K562 (cell line): ENCODE measurements around the gene ZNF268. TPM values are rescaled to one million over a fixed set of nuclear protein-coding genes. Genes with fewer than 3 reads are reported as not detected.

Experiments used
- CHD7 ChIP-seq: fragments of 200-600 bp; sonication (generic); IDR thresholded peaks from one replicate; pipeline ENCODE4 v1.6.1; 2012; ENCODE audit warnings: mild to moderate bottlenecking, low read depth, low read length, inconsistent platforms
- COPS2 ChIP-seq: fragments of 450-650 bp; conservative IDR thresholded peaks from 2 replicates; pipeline ENCODE4 v1.6.1; 2016; ENCODE audit warnings: mild to moderate bottlenecking, moderate library complexity
- E2F3 ChIP-seq: fragments of 250-450 bp; sonication (Bioruptor Pico); IDR thresholded peaks from 2 replicates; pipeline ENCODE4 v1.4.0; 2020; ENCODE audit warnings: mild to moderate bottlenecking
- KHSRP ChIP-seq: fragments of 450-650 bp; IDR thresholded peaks from 2 replicates; pipeline ENCODE4 v1.6.1; 2017
- MCM3 ChIP-seq: fragments of 450-650 bp; IDR thresholded peaks from 2 replicates; pipeline ENCODE4 v1.6.1; 2016
- MCM5 ChIP-seq: fragments of 450-650 bp; IDR thresholded peaks from 2 replicates; pipeline ENCODE4 v1.6.1; 2016; ENCODE audit warnings: low read depth
- NFXL1 ChIP-seq: fragments of 450-650 bp; formaldehyde crosslinking; IDR thresholded peaks from 2 replicates; pipeline ENCODE4 v1.4.0; 2021; ENCODE audit warnings: mild to moderate bottlenecking
- POLR2AphosphoS5 ChIP-seq: IDR thresholded peaks from 2 replicates; pipeline ENCODE4 v1.6.1; 2011; ENCODE audit warnings: mild to moderate bottlenecking, low read depth, low read length, moderate library complexity; ENCODE audit not compliant: control insufficient read depth, insufficient read depth
- PRDM10 ChIP-seq: fragments of 450-650 bp; IDR thresholded peaks from 2 replicates; pipeline ENCODE4 v1.6.1; 2018; ENCODE audit not compliant: partially characterized antibody
- SIN3B ChIP-seq: fragments of 450-650 bp; IDR thresholded peaks from 2 replicates; pipeline ENCODE4 v1.6.1; 2017; ENCODE audit warnings: low read depth, mild to moderate bottlenecking, moderate library complexity
- TAF1 ChIP-seq: IDR thresholded peaks from 2 replicates; pipeline ENCODE4 v1.6.1; 2011; ENCODE audit warnings: mild to moderate bottlenecking, low read length, moderate library complexity; ENCODE audit not compliant: insufficient read depth, control insufficient read depth, severe bottlenecking; ENCODE audit errors: extremely low read depth
- TGIF2 ChIP-seq: sonication (generic); formaldehyde crosslinking; IDR thresholded peaks from 2 replicates; pipeline ENCODE4 v1.8.1; 2022; ENCODE audit warnings: mild to moderate bottlenecking, missing genetic modification reagents, moderate library complexity
- ZNF146 ChIP-seq: IDR thresholded peaks from one replicate; pipeline ENCODE4 v1.6.1; 2018; ENCODE audit warnings: missing compliant biosample characterization; ENCODE audit not compliant: unreplicated experiment
- polyA plus RNA-seq, 8 experiments: library from polyadenylated mRNA; depleted of rRNA in 4 of 8; stranded (reverse) in 5 of 8; unstranded in 3 of 8; fragments of >200 nt; fragmentation: Nextera tagmentation in 2 of 8; fragmentation: Illumina TruSeq in 1 of 8; extraction: Ambion mirVana in 2 of 8; extraction: Trizol in 1 of 8; gene quantifications; 2 replicates each; pipeline versions ENCODE4 v1.2.1 to v1.2.3, GENCODE V29; 2011 to 2014; ENCODE audit warnings: inconsistent platforms in 1 of 8, missing spikeins in 1 of 8
- total RNA-seq, 7 experiments: library from RNA; depleted of rRNA in 6 of 7; stranded (reverse); fragments of >200 nt in 6 of 7; fragmentation: Illumina TruSeq in 2 of 7; extraction: Trizol in 2 of 7; gene quantifications; 2 replicates each; pipeline versions ENCODE4 v1.2.1 to v1.2.3, GENCODE V29; 2011 to 2021; ENCODE audit warnings: low replicate concordance in 1 of 7

Gene ZNF268
- total and polyA plus RNA-seq, 9 of the 15 experiments (the other 6 are each of a cell fraction or from before 2014, with no cell fraction given), result 4.8 to 12.0 (median 7.7) TPM

- no peak for TF ChIP-seq CHD7
- peak; percentile 52 for TF ChIP-seq TAF1
- peak; percentile 85 for TF ChIP-seq POLR2AphosphoS5
- no peak for TF ChIP-seq PRDM10
- no peak for TF ChIP-seq MCM3
- TF ChIP-seq SIN3B, result peak; percentile 91
- peak; percentile 89 for TF ChIP-seq KHSRP
- TF ChIP-seq TGIF2, result no peak
- TF ChIP-seq E2F3, result peak; percentile 38; the same call in 1 of the 2 replicates
- TF ChIP-seq ZNF146 (CRISPR knock-in tag), result no peak
- TF ChIP-seq NFXL1 (CRISPR knock-in tag), result no peak
- TF ChIP-seq COPS2, result no peak
- no peak for TF ChIP-seq MCM5
These were observed at the start of gene ZNF268 (continued) for GRCh38 chr12:133181238-133181959.
